GM12874 (cell line): ENCODE measurements around the gene KAZN.

Experiments
- TF ChIP-seq, protein P1 (sequence below): IDR thresholded peaks from 2 replicates; pipeline ENCODE4 v1.5.1; 2011; ENCODE audit warnings: low read depth, mild to moderate bottlenecking, control low read depth, low read length, moderate library complexity; ENCODE audit not compliant: insufficient read depth

KAZN gene

DNA sequence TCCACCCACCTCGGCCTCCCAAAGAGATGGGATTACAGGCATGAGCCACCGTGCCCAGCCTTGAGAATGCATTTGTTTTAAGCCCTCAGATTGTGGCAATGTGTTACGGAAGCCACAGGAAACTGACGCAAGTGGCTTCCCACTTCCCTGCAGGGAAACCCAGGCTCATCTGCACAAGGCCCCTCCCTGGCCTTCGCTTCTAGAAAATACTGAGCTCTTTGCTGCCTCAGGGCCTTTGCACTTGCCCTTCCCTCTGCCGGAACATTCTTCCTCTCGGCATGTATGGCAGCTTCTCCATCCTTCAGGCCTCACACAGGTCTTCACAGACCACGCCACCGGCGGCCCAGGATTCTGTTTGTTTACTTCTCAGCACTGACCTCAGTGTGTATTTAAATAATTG lies 418.0 kb downstream of the KAZN start:
- TF ChIP-seq, protein P1, sequence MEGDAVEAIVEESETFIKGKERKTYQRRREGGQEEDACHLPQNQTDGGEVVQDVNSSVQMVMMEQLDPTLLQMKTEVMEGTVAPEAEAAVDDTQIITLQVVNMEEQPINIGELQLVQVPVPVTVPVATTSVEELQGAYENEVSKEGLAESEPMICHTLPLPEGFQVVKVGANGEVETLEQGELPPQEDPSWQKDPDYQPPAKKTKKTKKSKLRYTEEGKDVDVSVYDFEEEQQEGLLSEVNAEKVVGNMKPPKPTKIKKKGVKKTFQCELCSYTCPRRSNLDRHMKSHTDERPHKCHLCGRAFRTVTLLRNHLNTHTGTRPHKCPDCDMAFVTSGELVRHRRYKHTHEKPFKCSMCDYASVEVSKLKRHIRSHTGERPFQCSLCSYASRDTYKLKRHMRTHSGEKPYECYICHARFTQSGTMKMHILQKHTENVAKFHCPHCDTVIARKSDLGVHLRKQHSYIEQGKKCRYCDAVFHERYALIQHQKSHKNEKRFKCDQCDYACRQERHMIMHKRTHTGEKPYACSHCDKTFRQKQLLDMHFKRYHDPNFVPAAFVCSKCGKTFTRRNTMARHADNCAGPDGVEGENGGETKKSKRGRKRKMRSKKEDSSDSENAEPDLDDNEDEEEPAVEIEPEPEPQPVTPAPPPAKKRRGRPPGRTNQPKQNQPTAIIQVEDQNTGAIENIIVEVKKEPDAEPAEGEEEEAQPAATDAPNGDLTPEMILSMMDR: no peak

- TF ChIP-seq, protein P1: no peak
Observed at GRCh38 chr1:15017120-15017519, 418.6 kb downstream of the KAZN start.

DNA sequence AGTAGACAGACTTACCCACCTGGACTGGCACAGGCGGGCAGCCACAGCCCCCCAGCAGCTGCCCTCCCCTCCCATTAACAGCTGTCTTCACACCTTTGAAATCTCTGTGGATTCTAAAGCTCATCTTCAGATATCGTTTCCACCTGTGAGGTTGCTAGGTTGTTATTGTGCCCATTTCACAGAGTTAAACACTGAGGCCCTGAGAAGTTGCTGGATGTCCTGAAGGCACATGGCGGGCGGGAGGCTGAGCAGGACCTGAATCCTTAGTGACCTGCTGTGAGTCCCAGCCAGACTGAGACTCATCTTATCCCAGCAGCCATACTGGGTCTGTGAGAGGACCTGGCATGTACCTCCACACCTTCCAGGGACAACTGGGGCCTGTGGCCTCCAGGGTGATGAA lies 420.3 kb downstream of the KAZN start:
- TF ChIP-seq, protein P1: no peak

DNA sequence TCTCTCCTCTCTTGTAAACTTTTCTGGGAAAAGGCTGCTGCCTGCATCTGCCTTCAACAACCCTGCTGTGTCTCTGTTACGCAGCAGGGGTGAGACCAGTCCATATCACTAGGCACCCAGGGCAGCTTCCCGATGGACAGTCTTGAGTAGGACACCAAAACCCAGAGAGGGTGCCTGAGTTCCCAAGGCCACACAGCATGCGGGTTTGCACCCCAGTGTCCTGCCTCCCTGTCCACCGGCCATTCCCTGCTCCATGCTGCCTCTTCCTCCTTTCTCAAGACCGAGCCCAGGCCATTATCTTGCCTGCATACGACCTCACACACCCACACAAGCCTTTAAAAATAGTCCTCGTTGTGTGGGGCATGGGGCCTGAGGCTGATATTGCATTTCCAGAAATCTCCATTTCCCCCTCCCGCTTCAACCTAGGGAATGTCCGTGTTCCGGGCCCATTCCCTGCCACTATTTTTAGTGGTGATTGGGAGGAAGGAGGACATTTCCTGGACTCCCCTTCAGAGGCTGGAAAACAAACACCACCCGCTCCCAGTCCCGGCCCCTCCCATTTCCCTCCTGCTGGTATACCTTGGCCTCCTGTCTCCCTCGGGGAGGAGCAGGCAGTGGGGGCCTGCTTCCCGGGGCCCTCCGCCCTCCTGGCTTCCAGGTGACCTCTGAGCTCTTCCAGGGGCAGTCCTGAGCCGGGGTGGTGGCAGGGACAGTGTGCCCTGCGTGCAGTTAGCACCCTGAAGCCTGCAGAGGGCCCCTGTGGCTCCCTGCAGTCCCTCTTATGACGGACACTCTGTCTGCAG lies 422.7 kb downstream of the KAZN start:
- TF ChIP-seq, protein P1: no peak

DNA sequence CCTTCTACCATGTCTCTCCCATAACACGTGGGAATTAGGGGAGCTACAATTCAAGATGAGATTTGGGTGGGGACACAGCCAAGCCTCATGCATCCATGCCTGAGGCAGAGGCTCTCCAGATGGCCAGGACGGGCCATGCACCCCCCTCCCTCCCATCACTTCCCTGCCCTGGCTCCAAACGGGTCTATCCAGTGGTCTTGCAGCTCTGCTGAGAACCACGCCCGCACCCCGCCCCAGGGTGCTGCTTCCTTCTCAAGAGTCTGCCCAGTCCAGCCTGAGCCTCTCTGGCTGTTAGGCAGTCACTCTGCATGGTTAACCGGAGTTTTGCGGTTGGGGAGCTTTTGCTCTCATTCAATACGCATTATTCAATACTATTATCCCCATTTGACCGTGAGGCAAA lies 423.6 kb downstream of the KAZN start:
- TF ChIP-seq, protein P1: no peak

DNA sequence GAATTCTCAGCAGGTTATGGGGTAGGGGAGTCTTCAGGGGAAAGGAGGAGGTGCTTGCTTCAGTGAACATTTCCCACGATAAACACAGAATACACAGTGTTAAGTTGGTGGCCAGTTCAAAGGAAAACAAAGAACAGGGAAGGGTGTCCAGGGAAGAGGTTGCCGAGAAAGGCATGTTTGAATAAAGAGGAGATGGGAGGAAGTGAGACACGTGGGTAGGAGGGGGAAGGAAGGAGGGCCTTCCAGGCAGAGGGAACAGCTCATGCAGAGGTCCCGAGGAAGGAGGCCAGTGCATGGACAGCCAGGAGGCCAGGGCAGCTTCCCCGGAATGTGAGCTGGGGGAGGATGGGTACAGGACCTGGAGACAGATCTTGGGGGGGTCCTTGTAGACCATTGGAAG lies 424.7 kb downstream of the KAZN start:
- TF ChIP-seq, protein P1: no peak

DNA sequence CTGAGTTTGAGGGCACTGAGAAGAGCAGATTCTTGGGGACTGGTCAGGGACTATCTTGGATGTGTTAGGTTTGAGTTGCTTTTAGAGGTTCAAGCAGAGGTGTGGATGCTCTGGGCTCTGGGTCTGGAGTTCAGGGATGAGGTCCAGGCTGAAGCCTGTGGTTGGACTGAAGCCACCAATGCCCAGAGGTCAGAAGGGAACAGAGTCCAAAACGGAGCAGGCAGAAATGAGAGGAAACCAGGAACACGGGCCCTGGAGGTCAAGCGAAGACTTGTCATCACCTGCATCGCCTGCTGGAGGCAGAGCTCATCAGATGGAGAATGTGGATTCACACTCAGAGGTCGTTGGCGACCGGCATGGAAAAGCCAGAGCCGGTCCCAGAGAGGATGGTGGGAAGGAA lies 425.5 kb downstream of the KAZN start:
- TF ChIP-seq, protein P1: no peak
